Stimulated activated CD4-positive, alpha-beta T cell treated with anti-CD3 and anti-CD28 coated beads, Interleukin-1b, Interleukin-23, amount 100 ng/mL, for 48 hours (primary cell): ENCODE results near the gene KIF26A.

Experiments used
- DNase-seq: peaks from one replicate; pipeline ENCODE4 v3.0.0-alpha.2; 2020

The KIF26A gene

GRCh38 chr14:104138098-104138717 lies at the start of gene KIF26A:
TSS of gene KIF26A (plus strand) at chr14:104138587. CDS start at chr14:104138723, 136 bp downstream.
- no peak for DNase-seq

GRCh38 chr14:104090071-104090748 lies 48.2 kb upstream of the KIF26A start:
- DNase-seq = no peak

- DNase-seq = no peak
Observed at GRCh38 chr14:104091061-104091926, 47.1 kb upstream of the KIF26A start.

DNA sequence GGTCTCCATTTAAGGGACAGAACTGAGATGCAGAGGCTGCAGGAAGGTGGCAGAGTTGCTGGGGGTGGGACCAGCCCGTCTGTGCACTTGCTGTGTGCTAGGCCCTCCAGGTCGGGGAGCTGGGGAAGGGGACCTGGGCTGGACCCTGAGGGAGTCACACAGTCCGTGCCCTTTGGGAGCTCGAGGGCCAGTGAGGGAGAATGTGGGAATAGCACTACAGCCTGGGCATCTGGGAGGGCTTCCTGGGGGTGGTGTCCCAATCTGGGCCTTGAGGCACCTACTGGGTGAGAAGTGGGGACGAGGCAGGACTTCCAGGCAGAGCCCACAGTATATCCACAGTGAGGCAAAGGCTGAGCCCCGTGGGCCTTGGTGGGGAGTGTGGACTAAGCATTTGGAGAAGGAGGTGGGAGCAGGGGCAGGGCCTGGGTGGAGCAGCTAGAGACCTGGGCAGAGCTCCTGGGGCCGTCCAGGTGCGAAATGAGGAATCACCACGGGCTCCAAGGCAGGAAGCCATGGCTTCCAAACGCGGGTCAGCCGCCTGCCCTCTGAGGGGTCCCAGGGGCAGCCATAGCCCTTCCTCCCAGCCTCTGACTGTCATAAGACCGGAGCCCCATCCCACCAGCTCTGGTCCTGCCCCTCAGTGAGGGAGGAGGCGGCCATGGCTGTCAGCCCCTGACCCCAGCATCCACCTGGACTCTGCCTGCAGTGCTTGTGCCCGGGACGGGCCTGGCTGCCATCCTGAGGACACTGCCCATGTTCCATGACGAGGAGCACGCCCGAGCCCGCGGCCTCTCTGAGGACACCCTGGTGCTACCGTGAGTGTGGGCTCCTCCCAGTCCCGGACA lies 46.2 kb upstream of the KIF26A start:
- no peak for DNase-seq

- DNase-seq = no peak
Observed at GRCh38 chr14:104092931-104093365, 45.4 kb upstream of the KIF26A start.

GRCh38 chr14:104093366-104094055 lies 44.9 kb upstream of the KIF26A start:
- DNase-seq = no peak

DNA sequence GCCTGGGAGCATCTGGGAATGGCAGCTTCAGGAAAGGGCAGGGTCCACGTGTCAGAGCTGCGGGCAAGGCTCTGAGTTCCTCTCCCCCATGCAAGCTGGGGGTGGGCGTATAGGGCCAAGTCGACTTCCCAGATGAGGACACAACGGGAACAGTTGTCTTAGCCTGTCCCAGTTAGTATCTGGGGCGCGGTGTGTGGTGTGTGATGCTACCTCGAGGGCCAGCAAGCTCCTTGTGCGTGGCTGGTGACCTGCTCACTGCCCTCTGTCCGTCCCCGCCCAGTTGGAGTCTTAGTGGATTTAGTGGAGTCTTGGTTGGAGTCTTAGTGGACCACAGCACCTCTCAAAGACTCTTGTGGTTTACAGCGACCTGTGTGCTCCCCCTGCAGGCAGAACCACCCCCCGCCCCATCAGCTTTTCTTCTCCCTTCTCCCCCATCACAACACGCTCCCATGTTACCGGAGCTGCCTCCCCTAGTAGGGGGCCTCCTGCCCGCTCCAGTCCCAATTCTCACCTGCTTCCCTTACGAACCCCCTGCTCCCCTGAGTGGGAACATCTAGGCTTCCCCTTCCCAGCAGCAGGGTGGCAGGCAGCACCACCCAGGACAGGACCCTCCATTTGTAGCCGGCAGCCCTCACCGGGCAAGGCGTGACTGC lies 44.2 kb upstream of the KIF26A start:
- DNase-seq = no peak

DNA sequence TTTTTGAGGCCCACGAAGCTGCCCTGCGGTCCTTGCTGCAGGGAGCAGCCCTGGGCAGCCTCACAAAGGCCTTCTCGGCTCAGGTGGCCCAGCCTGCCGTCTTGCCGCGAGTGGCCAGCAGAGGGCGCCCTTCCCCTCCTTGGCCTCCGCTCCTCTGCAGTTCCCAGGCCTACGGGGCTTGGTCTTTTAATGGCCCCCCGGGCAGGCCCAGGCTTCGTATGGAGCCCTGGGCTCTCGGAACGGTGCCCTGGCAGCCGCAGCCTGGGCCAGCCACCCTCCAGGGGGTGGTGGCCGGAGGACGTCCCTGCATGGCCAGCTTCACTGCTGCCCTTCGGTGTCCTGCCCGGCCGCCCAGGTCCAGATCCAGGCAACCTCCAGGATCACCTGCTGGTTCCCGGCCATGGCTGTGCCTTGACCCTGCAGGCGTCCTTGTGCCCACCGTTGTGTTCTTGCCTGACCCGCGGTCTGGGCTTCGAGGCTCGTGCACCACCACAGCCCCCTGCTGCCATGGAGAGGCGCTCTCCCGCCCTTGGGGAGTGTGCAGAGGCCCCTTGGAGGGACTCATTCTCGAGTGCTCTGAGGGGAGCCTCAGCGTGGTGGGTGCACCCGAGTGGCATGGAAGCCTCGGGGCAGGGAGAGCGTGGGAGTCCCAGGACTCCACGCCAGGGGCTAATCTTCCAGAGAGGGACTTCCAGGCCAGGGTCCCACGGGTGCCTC lies 43.5 kb upstream of the KIF26A start:
- peak; percentile 74 for DNase-seq

- no peak for DNase-seq
Observed at GRCh38 chr14:104095426-104096310, 42.7 kb upstream of the KIF26A start.

DNA sequence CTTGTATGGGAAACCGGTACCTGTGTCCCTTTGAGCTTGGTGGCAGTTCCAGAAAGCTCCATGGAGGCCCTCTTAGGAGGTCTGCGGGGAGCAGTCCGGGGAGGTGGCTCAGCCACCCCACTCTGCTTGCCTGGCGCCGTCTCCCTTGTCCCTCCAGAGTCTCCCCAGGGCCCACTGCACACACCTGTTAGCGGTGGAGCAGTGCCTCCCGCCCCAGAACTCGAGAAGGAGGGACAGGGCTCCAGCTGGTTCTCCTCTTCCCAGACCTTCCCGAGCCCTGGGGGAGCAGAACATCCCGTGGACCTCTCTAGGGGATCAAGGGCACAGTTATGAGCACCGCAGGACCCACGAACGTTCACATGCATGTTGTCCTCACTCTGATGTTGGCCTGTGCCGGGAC lies 42.1 kb upstream of the KIF26A start:
- no peak for DNase-seq

GRCh38 chr14:104096751-104097700 lies 41.4 kb upstream of the KIF26A start:
- DNase-seq = no peak

DNA sequence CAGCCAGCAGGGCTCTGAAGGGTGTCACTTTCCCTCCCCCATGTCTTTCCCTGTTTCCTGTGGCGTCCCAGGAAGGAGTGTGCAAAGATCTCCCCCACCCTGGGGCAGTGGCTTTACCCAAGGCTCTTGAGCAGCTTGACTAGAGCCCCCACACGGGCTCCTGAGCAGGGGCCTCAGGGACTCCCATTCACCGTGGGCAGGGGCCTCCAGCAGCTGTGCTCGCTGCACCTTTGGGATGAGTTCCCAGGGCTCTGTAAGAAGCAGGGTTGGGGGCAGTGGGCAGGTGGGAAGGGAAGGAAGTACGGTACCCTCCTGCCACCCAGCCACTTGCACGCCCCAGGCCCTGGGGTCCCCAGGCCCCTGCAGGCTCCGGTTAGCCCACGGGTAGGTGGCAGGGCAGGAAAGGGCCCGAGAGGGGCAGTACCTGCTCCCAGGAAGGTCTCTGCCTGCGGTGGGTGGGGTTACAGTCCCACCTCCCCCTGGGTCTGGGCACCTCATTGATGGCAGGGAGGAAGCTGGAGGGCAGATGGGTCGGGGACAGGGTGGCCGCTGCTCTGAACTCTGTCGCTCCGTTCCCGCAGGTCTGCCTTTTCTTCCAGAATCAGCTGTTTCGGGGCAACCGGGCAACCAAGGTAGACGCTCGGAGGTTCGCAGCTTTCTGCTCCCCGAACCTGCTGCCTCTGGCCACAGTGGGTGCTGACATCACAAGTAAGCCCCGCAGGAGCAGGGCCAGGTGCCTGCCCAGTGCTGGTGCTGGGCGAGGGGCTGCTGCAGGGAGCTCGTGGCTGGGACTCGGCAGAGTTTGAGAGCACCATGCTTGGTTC lies 39.9 kb upstream of the KIF26A start:
- DNase-seq = no peak

DNA sequence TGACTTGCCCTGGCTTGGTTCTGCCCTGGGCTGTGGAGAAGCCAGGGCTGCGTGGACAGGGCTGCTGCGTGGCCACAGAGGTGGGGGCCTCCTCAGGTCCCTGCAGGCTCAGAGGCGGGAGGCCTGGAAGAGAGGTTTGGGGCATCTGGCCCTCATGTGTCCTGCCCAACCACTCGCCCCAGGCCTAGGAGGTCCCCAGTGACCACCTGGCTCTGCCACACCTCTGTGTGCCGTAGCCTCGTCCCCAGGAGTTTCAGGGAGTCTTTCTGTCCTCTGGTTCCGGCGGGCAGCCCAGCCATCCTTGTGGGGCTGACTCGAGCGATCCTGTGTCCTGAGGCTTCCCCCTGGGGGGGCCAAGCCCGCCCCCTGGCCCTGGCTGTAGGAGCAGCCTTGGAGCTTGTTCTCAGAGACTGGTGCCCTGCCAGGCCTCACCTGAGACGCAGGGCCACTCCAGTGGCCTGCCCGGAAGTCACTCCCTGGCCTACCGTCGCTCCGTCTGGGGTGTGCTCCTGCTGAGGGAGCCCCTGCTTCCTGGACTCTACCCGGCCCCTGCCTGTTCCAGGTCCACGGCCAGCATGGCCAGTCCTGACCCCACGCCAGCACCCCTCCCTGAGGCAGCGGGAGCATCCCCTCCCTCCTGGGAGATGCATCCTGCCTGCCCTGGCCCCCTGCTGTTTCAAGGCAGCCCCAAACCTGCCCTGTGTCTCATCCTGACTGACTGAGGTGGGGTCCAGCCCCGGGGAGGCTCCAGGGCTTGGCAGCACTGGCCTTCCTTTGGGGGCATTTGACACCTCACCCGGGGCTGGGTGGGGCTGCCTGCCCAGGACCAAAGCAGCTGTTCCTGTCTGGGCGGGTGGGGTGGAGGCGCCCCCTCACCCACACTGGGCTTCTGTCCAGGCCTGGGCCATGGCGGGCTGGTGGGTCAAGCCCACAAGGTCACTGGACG lies 39.0 kb upstream of the KIF26A start:
- no peak for DNase-seq

DNA sequence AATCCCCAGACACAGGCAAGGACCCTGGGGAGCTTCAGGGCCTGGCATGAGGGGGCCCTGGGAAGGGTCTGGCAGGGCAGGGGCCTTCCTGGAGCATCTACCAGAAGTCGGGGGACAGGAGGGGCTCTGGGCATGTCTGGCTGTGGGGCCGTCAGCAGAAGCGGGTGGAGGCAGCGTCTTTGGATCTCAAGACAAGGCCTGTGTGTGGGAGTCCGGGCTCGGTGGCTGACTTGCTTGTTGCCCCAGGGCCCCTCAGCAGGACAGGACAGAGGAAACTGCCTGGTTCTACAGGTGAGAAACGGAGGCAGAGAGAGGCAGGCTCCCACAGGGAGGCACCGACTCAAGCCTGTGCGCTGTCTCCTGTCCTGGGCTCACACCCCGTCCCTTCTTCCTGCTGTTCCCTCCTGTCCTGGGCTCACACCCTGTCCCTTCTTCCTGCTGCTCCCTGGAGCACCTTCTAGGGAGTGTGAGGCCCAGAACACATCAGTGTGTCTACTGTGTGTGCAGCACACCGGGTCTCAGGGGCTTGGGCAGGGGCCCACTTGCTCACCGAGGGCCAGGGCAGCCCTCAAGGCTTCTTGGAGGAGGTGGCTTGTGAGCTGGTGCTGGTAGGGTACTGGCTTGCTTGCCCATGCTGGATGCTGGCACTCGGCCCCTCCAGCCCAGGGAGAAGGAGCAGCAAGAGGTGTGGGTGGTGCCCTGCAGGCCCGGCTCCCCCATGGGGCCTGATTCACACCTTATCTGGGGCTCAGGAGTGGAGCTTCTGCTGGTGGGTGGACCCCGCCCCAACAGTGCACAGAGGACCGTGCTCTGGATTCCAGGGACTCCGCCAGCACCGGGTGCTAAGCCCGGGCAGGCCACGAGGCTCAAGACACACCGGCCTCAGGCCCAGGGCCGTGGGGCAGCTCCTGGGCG lies 38.0 kb upstream of the KIF26A start:
- DNase-seq = no peak

DNA sequence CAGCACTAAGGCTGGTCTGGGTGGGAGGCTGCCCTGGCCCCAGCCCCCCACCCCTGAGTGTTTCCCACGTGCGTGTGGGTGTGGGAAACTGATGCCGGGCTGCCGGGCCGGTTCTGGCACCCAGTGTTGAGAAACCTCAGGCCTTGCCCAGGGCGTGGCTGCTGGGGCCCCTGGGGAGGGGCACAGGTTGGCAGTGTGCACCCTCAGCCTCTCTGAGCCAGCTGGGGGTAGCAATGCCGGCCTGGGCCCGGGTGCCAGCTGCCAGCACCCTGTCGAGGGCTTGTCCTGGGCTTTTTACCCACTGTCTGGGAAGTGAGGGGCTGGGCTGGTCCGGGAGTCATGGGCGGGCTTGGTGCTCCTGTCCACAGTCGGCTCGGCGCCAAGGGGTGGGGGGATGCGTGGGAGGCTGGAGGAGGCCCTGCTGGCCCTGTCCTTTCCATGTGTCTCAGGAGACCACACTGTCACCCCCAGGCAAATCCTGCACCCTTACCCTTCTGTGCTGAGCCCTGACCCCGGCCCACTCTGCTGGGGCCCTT lies 37.2 kb upstream of the KIF26A start:
- DNase-seq = no peak
